ENCODE results near the gene THBS4. TPM values are rescaled to one million over a fixed set of nuclear protein-coding genes. Genes with fewer than 3 reads are reported as not detected.
"Not testable (repeated sequence)": the region's sequence is repeated elsewhere in the genome, so short reads cannot be mapped to it uniquely, and the experiment has no call there.

Gene THBS4
- total RNA-seq, 1 donor = 0.36 TPM

- no peak for TF ChIP-seq CTCF (IDR thresholded peaks at IDR 0.05; ENCODE audit: extremely low read depth, low read depth, low read length)
- Histone ChIP-seq H3K27ac (ENCODE audit: low read depth, low read length) (no peak overlapping the region), H2AFZ (ENCODE audit: low read length) (no peak overlapping the region)
These were observed 70.7 kb downstream of the THBS4 start for GRCh38 chr5:80105698-80106439.

DNA sequence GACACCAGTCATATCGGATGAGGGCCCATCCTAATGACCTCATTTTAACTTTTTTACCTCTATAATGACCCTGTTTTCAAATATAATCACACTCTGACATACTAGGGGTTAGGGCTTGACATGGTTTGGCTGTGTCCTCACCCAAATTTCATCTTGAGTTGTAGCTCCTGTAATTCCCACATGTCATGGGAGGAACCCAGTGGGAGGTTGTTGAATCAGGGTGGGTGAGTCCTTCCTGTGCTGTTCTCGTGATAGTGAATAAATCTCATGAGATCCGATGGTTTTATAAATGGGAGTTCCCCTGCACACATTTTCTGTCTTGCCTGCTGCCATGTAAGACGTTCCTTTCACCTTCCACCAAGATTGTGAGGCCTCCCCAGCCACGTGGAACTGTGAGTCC lies 71.8 kb downstream of the THBS4 start:
- Histone ChIP-seq H4K20me1 (ENCODE audit: insufficient read depth, low read length) (no peaks in the 10 kb centered on the region), H3K79me2 (ENCODE audit: insufficient read depth, low read length) (no peaks in the 10 kb centered on the region), H3K4me1 (ENCODE audit: insufficient read depth, low read length) (no peaks in the 10 kb centered on the region), H3K27ac (ENCODE audit: low read depth, low read length) (no peak overlapping the region), H3K4me3 (ENCODE audit: insufficient read depth, low read length) (no peak overlapping the region), H3K4me2 (ENCODE audit: insufficient read depth, low read length) (no peak overlapping the region), H2AFZ (ENCODE audit: low read length) (no peak overlapping the region), H3K36me3 (ENCODE audit: insufficient read depth, low read length) (no peaks in the 10 kb centered on the region), H3K27me3 (ENCODE audit: insufficient read depth, low read length) (no peaks in the 10 kb centered on the region), H3K9me3 (ENCODE audit: low read depth, low read length) (no peaks in the 10 kb centered on the region)
- DNase-seq (ENCODE audit: insufficient read length, low spot score, missing footprints) = no peak
- no peak for TF ChIP-seq CTCF (IDR thresholded peaks at IDR 0.05; ENCODE audit: extremely low read depth, low read depth, low read length)

More at GRCh38 chr5:80105698-80106439, 70.7 kb downstream of the THBS4 start:
- Histone ChIP-seq H3K4me2 (ENCODE audit: insufficient read depth, low read length) (no peak overlapping the region), H3K27me3 (ENCODE audit: insufficient read depth, low read length) (no peaks in the 10 kb centered on the region), H3K4me3 (ENCODE audit: insufficient read depth, low read length) (no peak overlapping the region), H3K4me1 (ENCODE audit: insufficient read depth, low read length) (no peaks in the 10 kb centered on the region), H4K20me1 (ENCODE audit: insufficient read depth, low read length) (no peaks in the 10 kb centered on the region), H3K79me2 (ENCODE audit: insufficient read depth, low read length) (no peaks in the 10 kb centered on the region), H3K36me3 (ENCODE audit: insufficient read depth, low read length) (no peaks in the 10 kb centered on the region), H3K9me3 (ENCODE audit: low read depth, low read length) (no peaks in the 10 kb centered on the region)
- no peak for DNase-seq (ENCODE audit: insufficient read length, low spot score, missing footprints)

DNA sequence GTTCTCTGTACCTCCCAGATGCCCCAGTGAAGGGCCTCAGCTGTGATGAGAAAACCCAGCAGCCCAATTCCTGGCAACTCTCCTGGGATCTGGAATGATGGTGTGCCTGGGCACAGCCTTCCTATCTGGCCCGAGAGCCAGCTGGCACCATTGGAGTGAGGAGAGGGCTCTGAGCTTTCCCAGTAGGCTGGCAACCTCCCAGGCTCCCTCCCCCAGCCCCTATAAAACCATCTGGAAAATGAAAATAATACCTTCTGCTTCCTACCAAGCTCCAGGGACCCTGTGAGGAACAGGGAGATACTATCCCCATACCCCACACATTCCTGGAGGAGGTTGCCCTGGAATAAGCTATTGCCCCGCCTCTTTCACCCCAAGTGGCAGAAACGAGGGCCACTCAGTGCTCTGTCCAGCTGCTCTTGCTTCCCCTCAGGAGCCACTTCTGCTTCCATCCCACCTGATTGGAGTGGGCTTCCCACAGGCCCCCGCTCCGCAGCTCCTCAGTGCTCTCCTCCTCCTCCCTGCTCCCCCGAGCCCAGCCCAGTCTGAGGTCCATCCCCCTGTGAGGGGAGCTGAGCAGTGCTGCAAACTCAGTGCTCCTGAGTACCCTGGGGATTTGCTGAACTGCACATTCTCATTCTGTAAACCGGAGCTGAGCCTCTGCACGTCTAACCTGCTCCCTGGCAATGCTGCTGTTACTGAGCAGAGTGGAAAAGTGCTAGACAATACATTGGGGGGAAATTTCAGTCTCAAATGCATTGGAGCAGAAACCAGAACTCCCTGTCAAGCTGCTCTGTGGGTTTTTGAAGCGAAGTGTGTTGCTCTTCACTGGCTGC lies 74.7 kb downstream of the THBS4 start:
- Histone ChIP-seq H3K4me1 (ENCODE audit: insufficient read depth, low read length) (no peaks in the 10 kb centered on the region), H4K20me1 (ENCODE audit: insufficient read depth, low read length) (no peaks in the 10 kb centered on the region), H3K27me3 (ENCODE audit: insufficient read depth, low read length) (no peaks in the 10 kb centered on the region), H3K9me3 (ENCODE audit: low read depth, low read length) (no peaks in the 10 kb centered on the region), H2AFZ (ENCODE audit: low read length) (no peak overlapping the region), H3K4me2 (ENCODE audit: insufficient read depth, low read length) (no peak overlapping the region), H3K36me3 (ENCODE audit: insufficient read depth, low read length) (no peaks in the 10 kb centered on the region), H3K4me3 (ENCODE audit: insufficient read depth, low read length) (no peak overlapping the region), H3K27ac (ENCODE audit: low read depth, low read length) (no peak overlapping the region), H3K79me2 (ENCODE audit: insufficient read depth, low read length) (no peaks in the 10 kb centered on the region)
- TF ChIP-seq CTCF (IDR thresholded peaks at IDR 0.05; ENCODE audit: extremely low read depth, low read depth, low read length) = no peak
- DNase-seq (ENCODE audit: insufficient read length, low spot score, missing footprints) = no peak

- not testable (repeated sequence) for H3K79me2 ChIP-seq (ENCODE audit: insufficient read depth, low read length); DNase-seq (ENCODE audit: insufficient read length, low spot score, missing footprints)
These were observed 76.3 kb downstream of the THBS4 start for GRCh38 chr5:80111376-80111990.

More at GRCh38 chr5:80111376-80111990, 76.3 kb downstream of the THBS4 start:
- not testable (repeated sequence) for H3K4me3 ChIP-seq (ENCODE audit: insufficient read depth, low read length); H3K36me3 ChIP-seq (ENCODE audit: insufficient read depth, low read length); H2AFZ ChIP-seq (ENCODE audit: low read length); H3K4me1 ChIP-seq (ENCODE audit: insufficient read depth, low read length); H3K4me2 ChIP-seq (ENCODE audit: insufficient read depth, low read length); H3K9me3 ChIP-seq (ENCODE audit: low read depth, low read length); H4K20me1 ChIP-seq (ENCODE audit: insufficient read depth, low read length); H3K27ac ChIP-seq (ENCODE audit: low read depth, low read length); H3K27me3 ChIP-seq (ENCODE audit: insufficient read depth, low read length)

Measured in osteoblast (primary cell).